Cardiac muscle cell (in vitro differentiated cells and primary cell): ENCODE measurements around the gene GDPD5. TPM values are rescaled to one million over a fixed set of nuclear protein-coding genes. Genes with fewer than 3 reads are reported as not detected.
A peak's percentile ranks its signal among the peaks of the same experiment; 100 is the strongest.

ENCODE experiments used
- DNase-seq, 2 donors: peaks; one replicate each; pipeline versions ENCODE4 v3.0.0 to v3.0.0-alpha.2; 2010 to 2017; ENCODE audit warnings: low read depth in 1 of 2, low spot score in 1 of 2
- H3K27ac ChIP-seq: fragments of 200-600 bp; sonication (generic); 2 replicates; pipeline ENCODE4 v1.5.1; 2016
- H3K27me3 ChIP-seq: fragments of 200-600 bp; sonication (generic); 2 replicates; pipeline ENCODE4 v1.6.0; 2016; ENCODE audit warnings: control low read depth
- H3K36me3 ChIP-seq: fragments of 200-600 bp; sonication (generic); 2 replicates; pipeline ENCODE4 v1.5.1; 2016; ENCODE audit warnings: control low read depth
- H3K4me1 ChIP-seq: fragments of 200-600 bp; sonication (generic); 2 replicates; pipeline ENCODE4 v1.8.1; 2017; ENCODE audit warnings: low read depth, mild to moderate bottlenecking, mixed run types
- H3K4me3 ChIP-seq: fragments of 200-600 bp; sonication (generic); 2 replicates; pipeline ENCODE4 v1.5.1; 2016; ENCODE audit warnings: mild to moderate bottlenecking
- H3K9me3 ChIP-seq: fragments of 200-600 bp; sonication (generic); 2 replicates; pipeline ENCODE4 v1.5.1; 2017; ENCODE audit warnings: low read depth, mild to moderate bottlenecking, control low read depth
- polyA plus RNA-seq: library from polyadenylated mRNA; unstranded; fragments of >200 nt; fragmentation: Nextera tagmentation; extraction: Ambion mirVana; gene quantifications from 2 replicates; pipeline ENCODE4 v1.2.1, GENCODE V29; 2016
- total RNA-seq: library from RNA; depleted of rRNA; stranded (reverse); fragments of >200 nt; gene quantifications from 2 replicates; pipeline ENCODE4 v1.2.3, GENCODE V29; 2016
- TF ChIP-seq, protein P1 (sequence below): IDR thresholded peaks from 2 replicates; pipeline ENCODE4 v1.5.1; 2012; ENCODE audit warnings: low read depth, mild to moderate bottlenecking, low read length

Gene GDPD5
- total and polyA plus RNA-seq, 2 experiments from 2014 or later, result 6.6 to 19.4 TPM

DNA sequence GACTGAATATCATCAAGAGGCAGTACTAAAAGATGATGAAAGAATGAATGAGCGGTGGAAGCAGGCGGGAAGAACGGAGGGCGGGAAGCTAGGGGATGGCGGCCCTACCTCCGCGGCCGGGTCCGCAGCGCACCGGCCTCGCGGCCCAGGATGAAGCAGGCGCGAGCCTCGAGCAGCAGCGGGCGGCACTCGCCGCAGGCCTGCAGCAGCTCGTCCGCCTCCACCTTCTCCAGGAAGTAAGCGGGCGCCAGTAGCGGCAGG is 96.2 kb downstream of the GDPD5 start:
- Histone ChIP-seq H3K4me1 (peaks cover 5% of the 10 kb centered on the region), H3K27me3 (peaks cover 57% of the 10 kb centered on the region), H3K4me3 (peak overlapping the region; percentile 32), H3K27ac (no peak overlapping the region), H3K36me3 (no peaks in the 10 kb centered on the region), H3K9me3 (no peaks in the 10 kb centered on the region)
- DNase-seq, result no peak
- TF ChIP-seq, protein P1, sequence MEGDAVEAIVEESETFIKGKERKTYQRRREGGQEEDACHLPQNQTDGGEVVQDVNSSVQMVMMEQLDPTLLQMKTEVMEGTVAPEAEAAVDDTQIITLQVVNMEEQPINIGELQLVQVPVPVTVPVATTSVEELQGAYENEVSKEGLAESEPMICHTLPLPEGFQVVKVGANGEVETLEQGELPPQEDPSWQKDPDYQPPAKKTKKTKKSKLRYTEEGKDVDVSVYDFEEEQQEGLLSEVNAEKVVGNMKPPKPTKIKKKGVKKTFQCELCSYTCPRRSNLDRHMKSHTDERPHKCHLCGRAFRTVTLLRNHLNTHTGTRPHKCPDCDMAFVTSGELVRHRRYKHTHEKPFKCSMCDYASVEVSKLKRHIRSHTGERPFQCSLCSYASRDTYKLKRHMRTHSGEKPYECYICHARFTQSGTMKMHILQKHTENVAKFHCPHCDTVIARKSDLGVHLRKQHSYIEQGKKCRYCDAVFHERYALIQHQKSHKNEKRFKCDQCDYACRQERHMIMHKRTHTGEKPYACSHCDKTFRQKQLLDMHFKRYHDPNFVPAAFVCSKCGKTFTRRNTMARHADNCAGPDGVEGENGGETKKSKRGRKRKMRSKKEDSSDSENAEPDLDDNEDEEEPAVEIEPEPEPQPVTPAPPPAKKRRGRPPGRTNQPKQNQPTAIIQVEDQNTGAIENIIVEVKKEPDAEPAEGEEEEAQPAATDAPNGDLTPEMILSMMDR, result no peak

DNA sequence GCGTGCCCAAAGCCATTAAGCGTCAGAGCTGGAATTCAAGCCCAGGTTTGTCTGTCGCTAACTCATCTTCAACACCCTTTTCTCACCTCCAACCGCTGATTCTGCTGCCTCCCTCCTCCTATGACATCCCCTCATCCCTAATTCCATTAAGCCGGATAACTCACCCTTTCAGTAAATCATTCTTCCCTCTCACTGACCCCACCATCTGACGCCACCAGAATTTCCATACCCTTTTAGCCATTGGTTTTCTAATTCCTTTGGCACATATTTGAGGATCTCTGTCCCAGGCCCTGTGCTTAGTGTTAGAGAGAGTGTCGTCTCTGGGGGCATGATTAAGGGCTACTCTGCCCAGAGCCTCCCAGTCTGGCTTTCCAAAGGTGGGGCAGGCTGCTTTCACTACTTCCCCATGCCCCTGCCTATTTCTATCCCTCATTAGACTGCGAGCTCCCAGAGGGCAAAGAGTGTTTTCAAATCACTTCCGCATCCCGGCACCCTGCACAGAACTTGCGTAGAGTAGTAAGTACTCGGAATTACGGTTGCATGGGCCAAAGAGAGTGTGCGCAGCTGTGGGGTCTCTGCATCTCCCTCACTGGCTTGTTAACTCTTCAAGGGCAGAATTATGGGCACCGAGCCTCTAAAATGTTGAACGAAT is 96.6 kb downstream of the GDPD5 start:
- TF ChIP-seq, protein P1, result no peak
- no peaks in the 10 kb centered on the region for H3K36me3 ChIP-seq
- DNase-seq, result no peak
- H3K9me3 ChIP-seq, result no peaks in the 10 kb centered on the region
- H3K4me1 ChIP-seq, result peaks cover 9% of the 10 kb centered on the region
- no peak overlapping the region for H3K27ac ChIP-seq
- H3K27me3 ChIP-seq, result peaks cover 56% of the 10 kb centered on the region
- H3K4me3 ChIP-seq, result no peak overlapping the region

DNA sequence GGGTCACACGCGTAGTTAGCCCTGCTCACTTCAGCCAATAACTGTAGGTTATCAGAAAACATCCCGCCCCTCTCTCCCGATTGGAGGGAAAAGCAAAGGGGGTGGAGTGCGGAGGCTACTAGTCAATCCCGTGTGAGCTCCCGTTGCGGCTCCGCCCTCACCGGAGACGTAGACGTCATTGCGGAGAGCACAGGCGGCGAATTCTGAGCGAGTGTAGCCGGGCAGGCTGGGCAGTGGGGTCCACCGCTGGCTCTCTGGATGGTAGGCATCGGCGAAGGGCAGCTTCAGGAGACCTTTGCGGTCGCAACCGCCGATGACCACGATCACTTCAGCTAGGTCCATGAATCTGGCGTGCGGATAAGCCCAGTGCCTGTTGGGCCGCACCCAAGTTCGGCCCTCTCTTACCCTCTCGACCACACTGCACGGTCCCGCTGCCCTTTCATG is 97.4 kb downstream of the GDPD5 start:
- TF ChIP-seq, protein P1, result no peak
- peaks cover 18% of the 10 kb centered on the region for H3K4me1 ChIP-seq
- no peak overlapping the region for H3K27ac ChIP-seq
- H3K27me3 ChIP-seq, result peaks cover 48% of the 10 kb centered on the region
- DNase-seq, result peak; percentile 44 to 94
- no peaks in the 10 kb centered on the region for H3K36me3 ChIP-seq
- H3K9me3 ChIP-seq, result no peaks in the 10 kb centered on the region
- no peak overlapping the region for H3K4me3 ChIP-seq

DNA sequence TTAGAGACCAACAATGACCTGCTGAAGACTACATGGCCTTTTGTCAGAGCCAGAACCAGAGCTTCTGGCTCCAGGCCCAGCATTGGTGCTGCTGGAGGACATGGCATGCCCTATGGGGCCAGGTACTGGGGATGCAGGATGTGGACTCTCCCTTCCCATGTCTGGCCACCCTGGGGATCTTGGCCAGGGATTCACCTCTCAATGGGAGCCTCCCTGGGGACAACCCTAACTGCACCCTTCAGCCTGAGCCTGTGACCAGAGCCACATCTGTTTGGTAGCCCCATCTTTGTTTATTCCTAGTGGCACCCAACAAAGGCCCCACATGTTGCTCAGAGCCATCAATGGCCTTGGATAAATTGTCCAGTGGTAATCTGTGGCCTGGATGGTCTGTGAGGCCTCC is 98.6 kb downstream of the GDPD5 start:
- DNase-seq, result no peak
- H3K4me1 ChIP-seq, result peaks cover 19% of the 10 kb centered on the region
- no peak overlapping the region for H3K27ac ChIP-seq
- no peak overlapping the region for H3K4me3 ChIP-seq
- TF ChIP-seq, protein P1, result no peak
- H3K27me3 ChIP-seq, result peaks cover 36% of the 10 kb centered on the region
- peaks cover 8% of the 10 kb centered on the region for H3K36me3 ChIP-seq
- H3K9me3 ChIP-seq, result no peaks in the 10 kb centered on the region

DNA sequence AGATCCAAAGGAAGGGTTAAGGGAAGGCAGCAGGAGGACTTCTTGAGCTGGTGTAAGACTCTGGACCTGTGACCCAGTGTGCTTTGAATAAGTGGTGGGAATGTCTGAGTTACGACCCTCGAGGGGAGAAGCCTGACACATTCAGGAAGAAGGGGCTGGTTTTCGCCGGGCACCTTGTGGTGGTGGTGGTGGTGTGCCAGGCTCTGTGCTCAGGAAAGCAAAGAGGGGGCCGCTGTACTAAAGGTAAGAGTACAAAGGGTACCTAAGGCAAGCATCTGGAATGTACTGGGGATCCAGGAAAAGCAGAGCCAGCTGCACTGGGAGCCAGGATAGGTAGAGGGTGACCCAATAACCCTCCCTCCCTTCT is 99.0 kb downstream of the GDPD5 start:
- Histone ChIP-seq H3K4me1 (peaks cover 19% of the 10 kb centered on the region), H3K4me3 (no peak overlapping the region), H3K9me3 (no peaks in the 10 kb centered on the region), H3K27me3 (peaks cover 32% of the 10 kb centered on the region), H3K27ac (no peak overlapping the region), H3K36me3 (peaks cover 10% of the 10 kb centered on the region)
- no peak for DNase-seq
- TF ChIP-seq, protein P1, result no peak

DNA sequence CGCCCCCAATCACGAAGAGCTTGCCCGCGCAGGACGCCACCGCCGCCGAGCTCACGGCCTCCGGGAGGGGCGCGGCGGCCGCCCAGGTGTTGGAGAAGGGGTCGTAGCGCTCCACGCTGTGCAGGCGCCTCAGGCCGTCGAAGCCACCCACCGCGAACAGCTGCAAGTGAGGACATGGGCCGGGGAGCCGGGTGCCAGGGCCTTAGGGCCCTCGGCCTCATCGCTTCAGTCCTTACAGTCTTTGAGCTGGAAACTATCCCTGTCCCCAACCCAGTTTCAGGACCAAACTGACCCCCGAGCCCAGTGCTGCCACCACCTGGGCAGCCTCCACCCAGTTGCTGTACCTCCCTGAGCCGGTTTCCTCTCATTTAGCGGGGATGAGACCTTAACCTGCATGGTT is 100.3 kb downstream of the GDPD5 start:
- peaks cover 19% of the 10 kb centered on the region for H3K4me1 ChIP-seq
- H3K9me3 ChIP-seq, result no peaks in the 10 kb centered on the region
- DNase-seq, result peak in 1 of 2 donors; percentile 34
- H3K4me3 ChIP-seq, result no peak overlapping the region
- peaks cover 19% of the 10 kb centered on the region for H3K27me3 ChIP-seq
- TF ChIP-seq, protein P1, result peak; percentile 39
- H3K27ac ChIP-seq, result no peak overlapping the region
- peaks cover 10% of the 10 kb centered on the region for H3K36me3 ChIP-seq
